ENCODE data around the gene GLUL.

The GLUL gene

DNA sequence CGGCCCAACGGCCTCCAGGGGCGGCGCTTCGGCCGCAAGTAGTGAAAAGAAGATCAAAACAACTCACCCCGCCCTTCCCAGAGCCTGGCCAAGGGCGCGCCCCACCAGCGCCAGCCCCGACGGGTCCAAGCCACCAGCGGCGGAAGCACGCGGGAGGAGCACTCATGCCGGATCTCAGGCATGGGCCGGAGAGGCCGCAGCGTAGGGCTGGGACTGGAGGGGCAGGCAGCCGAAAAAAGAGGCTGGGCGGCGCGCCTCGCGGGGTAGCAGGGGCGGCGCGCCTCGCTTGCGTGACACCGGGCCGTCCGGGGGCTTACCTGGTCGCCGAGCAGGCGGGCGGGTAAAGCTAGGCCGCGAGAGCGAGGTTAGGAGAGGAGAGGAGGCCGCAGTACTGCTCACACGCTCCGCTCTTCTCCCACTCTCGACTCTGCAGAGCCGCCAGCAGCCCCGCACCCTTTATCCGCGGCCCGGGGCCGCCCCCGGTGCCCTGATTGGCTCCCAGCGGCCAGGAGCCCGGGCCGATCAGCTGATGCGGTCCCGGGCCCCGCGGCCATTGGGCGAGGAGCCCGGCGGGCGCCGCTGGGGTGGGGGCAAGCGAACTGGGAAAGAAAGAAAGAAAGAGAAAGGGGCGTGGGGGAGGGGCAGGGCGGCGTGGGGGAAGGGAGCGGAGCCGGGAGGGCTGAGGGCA is at the start of gene GLUL:
Gene GLUL, minus strand, starts transcription at position 429 of the 688 bp plus-strand sequence. CDS start 3,053 bp downstream, outside the sequence.
- H3K27ac ChIP-seq = peak within 1 kb of the TSS; percentile 98 to 99
- TF ChIP-seq, protein P1, sequence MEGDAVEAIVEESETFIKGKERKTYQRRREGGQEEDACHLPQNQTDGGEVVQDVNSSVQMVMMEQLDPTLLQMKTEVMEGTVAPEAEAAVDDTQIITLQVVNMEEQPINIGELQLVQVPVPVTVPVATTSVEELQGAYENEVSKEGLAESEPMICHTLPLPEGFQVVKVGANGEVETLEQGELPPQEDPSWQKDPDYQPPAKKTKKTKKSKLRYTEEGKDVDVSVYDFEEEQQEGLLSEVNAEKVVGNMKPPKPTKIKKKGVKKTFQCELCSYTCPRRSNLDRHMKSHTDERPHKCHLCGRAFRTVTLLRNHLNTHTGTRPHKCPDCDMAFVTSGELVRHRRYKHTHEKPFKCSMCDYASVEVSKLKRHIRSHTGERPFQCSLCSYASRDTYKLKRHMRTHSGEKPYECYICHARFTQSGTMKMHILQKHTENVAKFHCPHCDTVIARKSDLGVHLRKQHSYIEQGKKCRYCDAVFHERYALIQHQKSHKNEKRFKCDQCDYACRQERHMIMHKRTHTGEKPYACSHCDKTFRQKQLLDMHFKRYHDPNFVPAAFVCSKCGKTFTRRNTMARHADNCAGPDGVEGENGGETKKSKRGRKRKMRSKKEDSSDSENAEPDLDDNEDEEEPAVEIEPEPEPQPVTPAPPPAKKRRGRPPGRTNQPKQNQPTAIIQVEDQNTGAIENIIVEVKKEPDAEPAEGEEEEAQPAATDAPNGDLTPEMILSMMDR (IDR thresholded peaks at IDR 0.05) = no peak
- DNase-seq (ENCODE audit: low spot score) = peak; percentile 95

DNA sequence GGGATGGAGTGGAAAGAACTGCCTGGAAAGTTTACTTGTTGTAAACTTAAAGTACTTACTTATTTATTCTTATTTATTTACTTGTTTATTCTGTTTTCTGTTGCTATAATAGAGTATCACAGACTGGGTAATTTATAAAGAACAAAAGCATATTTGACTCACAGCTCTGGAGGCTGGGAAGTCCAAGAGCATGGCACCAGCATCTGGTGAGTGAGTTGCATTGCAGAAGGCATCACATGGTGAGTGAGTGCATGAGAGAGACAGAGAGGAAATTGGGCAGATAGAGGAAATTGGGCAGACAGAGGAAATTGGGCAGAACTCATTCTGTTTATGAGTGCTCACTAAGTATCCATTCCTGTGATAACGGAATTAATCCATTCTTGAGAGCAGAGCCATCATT is 46.7 kb upstream of the GLUL start:
- DNase-seq (ENCODE audit: low spot score) = no peak
- Histone ChIP-seq H3K4me3 (no peak overlapping the region), H3K27ac (no peak overlapping the region)
- TF ChIP-seq, protein P1 (IDR thresholded peaks at IDR 0.05) = no peak

More for the DNA sequence above, at the start of gene GLUL:
- peak within 1 kb of the TSS; percentile 80 for H3K4me3 ChIP-seq

DNA sequence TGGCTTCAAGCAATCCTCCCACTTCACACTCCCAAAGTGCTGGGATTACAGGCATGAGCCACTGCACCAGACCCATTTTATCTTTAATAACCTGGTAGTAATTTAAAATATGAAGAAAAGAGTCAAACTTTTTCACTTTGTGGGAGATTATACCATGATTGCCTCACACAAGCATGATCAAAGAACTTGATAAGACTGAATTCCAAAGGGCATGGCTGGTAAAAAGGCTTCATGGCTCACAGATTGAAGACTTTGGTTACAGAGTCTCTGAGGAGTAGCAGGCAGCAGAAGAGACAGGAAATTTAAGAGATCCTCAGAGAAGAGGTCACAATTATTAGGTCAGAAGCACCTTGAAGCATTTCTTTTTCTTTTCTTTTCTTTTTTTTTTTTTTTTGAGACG is 42.0 kb upstream of the GLUL start:
- TF ChIP-seq, protein P1 (IDR thresholded peaks at IDR 0.05) = no peak
- H3K4me3 ChIP-seq = no peak overlapping the region
- no peak for DNase-seq (ENCODE audit: low spot score)
- no peak overlapping the region for H3K27ac ChIP-seq

DNA sequence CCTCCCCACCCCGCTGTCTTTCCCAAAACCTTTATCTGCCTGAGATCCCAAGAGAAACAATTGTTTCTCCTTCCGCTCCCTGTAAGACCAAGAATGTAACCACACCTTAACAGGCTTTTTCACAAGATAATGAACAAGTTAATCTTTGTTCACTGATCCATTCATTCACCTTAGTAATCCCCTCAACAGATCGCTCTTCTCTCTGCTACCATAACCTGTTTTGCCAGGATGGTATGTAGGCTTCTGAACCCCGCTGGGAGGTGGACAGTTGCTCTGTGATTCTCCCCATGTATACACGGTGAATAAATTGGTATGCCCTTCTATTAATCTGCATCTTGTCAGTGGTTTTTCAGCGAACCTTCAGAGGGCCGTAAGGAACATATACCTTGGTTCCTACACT is 39.7 kb upstream of the GLUL start:
- TF ChIP-seq, protein P1 (IDR thresholded peaks at IDR 0.05) = no peak
- H3K4me3 ChIP-seq = no peak overlapping the region
- DNase-seq (ENCODE audit: low spot score) = no peak
- no peak overlapping the region for H3K27ac ChIP-seq

DNA sequence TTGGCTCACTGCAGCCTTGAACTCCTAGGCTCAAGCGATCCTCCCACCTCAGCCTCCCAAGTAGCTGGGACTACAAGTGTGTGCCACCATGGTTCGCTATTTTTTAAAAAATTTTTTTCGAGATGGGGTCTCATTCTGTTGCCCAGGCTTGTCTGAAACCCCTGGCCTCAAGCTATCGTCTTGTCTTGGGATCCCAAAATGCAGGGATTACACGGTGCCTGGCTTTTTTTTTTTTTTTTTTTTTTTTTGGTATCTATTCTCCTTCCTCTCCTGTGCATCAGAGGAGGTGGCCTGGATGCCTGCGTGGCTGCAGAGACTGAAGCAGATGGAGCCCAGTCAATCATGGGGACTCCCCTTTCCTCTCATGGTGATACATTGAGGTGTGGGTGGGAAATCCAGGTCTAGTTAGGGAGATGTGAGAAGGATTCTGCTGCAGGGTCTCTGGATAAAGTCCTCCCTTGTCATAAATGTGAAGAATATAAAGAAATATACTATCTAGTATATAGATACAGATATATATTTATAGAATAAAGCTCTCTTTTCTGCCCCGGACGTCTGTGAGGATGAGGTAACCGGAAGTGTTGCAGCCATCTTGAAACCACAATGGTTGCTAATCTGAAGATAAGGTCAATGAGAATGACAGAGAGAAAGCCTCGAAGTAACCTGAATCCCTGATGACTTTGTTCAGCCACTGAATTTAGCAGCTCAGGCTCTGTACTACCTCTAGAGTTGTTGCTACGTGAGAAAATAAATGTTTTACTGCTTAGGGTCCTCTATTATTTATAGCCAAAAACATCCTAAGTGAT is 38.9 kb upstream of the GLUL start:
- TF ChIP-seq, protein P1 (IDR thresholded peaks at IDR 0.05) = no peak
- Histone ChIP-seq H3K27ac (no peak overlapping the region), H3K4me3 (no peak overlapping the region)
- no peak for DNase-seq (ENCODE audit: low spot score)

DNA sequence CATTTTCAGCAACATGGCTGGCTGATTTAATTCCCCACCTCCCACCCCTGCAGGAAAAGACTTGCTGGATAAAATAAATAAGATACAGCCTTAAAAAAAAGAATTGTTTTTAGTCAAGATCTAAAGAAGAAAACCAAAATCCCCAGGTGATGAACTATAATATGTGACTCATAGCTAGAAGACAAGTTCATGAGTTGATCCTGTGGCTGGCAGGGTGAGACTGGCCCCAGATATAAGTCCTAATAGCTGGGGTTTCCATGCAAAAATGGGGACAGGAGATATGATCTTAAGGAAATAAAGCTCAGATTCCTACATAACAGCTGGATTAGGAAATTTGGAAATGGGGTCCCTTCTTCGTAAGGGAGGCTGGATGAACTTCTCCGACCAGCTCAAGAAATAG is 36.5 kb upstream of the GLUL start:
- Histone ChIP-seq H3K27ac (no peak overlapping the region), H3K4me3 (no peak overlapping the region)
- TF ChIP-seq, protein P1 (IDR thresholded peaks at IDR 0.05) = no peak
- DNase-seq (ENCODE audit: low spot score) = no peak
